WTC11 (cell line): ENCODE data around the gene HBA2.
"Not testable (repeated sequence)": the region's sequence is repeated elsewhere in the genome, so short reads cannot be mapped to it uniquely, and the experiment has no call there.

ENCODE experiments used
- ATF1 ChIP-seq: sonication (generic); formaldehyde crosslinking; IDR thresholded peaks from 2 replicates; pipeline ENCODE4 v1.8.1; 2023; ENCODE audit warnings: mild to moderate bottlenecking, moderate library complexity, missing genetic modification reagents
- CTCF ChIP-seq: fragments of 200-600 bp; IDR thresholded peaks from 2 replicates; pipeline ENCODE4 v1.8.0; 2022; ENCODE audit warnings: antibody characterized with exemption
- FOXJ3 ChIP-seq: sonication (generic); formaldehyde crosslinking; IDR thresholded peaks from 2 replicates; pipeline ENCODE4 v1.9.0; 2021; ENCODE audit warnings: missing genetic modification reagents, mild to moderate bottlenecking, borderline replicate concordance
- FOXP4 ChIP-seq: sonication (generic); formaldehyde crosslinking; IDR thresholded peaks from 2 replicates; pipeline ENCODE4 v1.8.0; 2022; ENCODE audit warnings: mild to moderate bottlenecking, missing genetic modification reagents
- ZNF423 ChIP-seq: fragments of 250-450 bp; sonication (Bioruptor Pico); IDR thresholded peaks from 2 replicates; pipeline ENCODE4 v2.1.2; 2022; ENCODE audit warnings: mild to moderate bottlenecking, moderate library complexity

- TF ChIP-seq CTCF; FOXP4 (CRISPR knock-in tag); ZNF423 (CRISPR knock-in tag); ATF1 (CRISPR knock-in tag); FOXJ3 (CRISPR knock-in tag): not testable (repeated sequence)
Measured at GRCh38 chr16:163696-164095, 9.0 kb upstream of the HBA2 start.
